SK-N-MC (cell line): ENCODE results near the gene RNF115.

Experiments
- EZH2 ChIP-seq: fragments of 200-600 bp; sonication (generic); IDR thresholded peaks from one replicate; pipeline ENCODE4 v1.6.1; 2017; ENCODE audit warnings: antibody characterized with exemption
- FOXP2 ChIP-seq: optimal IDR thresholded peaks from 2 replicates; pipeline ENCODE3; 2011; ENCODE audit warnings: mild to moderate bottlenecking, moderate library complexity; ENCODE audit not compliant: insufficient read depth; ENCODE audit errors: extremely low read length, control extremely low read depth
- POLR2AphosphoS5 ChIP-seq: IDR thresholded peaks from 2 replicates; pipeline ENCODE4 v1.6.1; 2012; ENCODE audit warnings: mild to moderate bottlenecking, low read depth, low read length, borderline replicate concordance

- TF ChIP-seq EZH2, result no peak
- no peak for TF ChIP-seq POLR2AphosphoS5
- no peak for TF ChIP-seq FOXP2
These were observed 39.6 kb upstream of the RNF115 start for GRCh38 chr1:145863282-145864018.
